ENCODE measurements around the gene SLC16A6. TPM values are rescaled to one million over a fixed set of nuclear protein-coding genes. Genes with fewer than 3 reads are reported as not detected.
"Not testable (repeated sequence)": the region's sequence is repeated elsewhere in the genome, so short reads cannot be mapped to it uniquely, and the experiment has no call there.

The SLC16A6 gene
- total RNA-seq, 6 experiments from 2014 or later, result 0.19 to 1.2 (median 0.45) TPM

DNA sequence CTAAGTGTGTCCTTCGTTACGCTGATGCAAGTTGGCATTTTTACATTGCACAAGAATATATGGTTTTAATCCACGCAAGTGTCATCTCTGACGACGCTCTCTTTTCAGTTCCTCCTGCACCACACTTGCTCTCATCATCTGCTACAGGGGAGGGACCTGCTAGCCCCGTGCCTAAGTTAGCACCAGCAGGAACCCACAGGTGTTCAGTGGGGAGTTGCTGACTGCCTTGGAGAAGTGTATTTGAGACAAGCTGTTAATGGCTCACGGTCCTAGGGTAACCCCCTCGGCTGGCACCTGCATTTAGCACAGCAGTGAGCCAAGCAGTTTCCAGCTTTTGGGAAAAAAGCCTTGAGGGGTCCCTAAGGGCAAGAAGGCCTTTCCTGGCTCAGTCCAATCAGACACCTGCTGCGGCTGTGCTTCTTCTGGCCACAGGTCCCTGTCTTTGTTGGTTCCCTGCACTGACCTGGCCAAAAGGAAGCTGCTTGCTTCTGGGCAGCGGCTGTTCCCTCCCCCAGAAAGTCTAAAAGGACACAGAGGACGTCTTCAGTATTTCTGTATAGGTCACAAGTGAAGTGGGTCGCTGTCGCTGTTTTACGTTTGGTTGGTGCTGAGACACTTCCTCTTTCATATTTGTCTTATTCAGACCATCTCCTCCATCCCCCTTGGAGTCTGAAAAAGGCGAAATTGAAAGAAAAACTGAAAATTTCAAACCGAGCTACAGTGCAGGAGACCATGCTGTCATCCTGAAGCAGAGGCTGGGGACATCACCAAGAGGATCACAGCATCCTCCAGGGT is 53.4 kb downstream of the SLC16A6 start:
- H3K9me3 ChIP-seq; H3K4me1 ChIP-seq; H3K4me3 ChIP-seq; H3K36me3 ChIP-seq; DNase-seq; intact Hi-C loops (cut with DNase I); H3K27me3 ChIP-seq: not testable (repeated sequence)
- ATAC-seq, result peak; percentile 60 to 74 (median 72)
- WGBS (ENCODE audit: insufficient coverage, low coverage, low lambda C conversion rate, missing lambda C conversion rate), result 37% methylated on average over 15 of the region's 16 CpGs
- H3K27ac ChIP-seq, result peak overlapping the region; percentile 30 to 59 (median 48)
- TF ChIP-seq POLR2A (IDR thresholded peaks at IDR 0.05), result peak; percentile 50

DNA sequence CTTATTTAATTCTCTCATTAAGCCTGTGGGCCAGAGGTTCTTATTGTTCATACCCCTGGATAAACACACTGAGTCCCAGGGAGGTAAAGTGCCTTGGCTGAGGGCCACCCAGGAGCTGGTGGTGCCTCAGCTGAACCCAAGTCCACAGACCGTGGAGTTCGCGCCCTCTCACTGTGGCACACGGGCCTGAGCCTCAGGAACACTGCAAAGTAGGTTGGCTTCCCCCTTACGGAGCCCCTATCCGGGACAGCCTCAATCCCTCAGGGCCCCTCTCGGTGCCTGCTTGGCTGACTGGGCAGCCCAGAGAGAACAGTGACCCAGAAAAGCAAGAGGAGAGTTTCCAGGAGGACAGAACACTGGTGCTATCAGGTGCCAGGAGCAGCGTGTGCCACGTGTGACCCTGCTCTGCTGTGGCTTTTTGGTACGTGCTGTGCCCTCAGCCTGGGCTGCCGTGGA is 55.6 kb downstream of the SLC16A6 start:
- H3K27ac ChIP-seq, result peak overlapping the region in 1 of 3 donors; percentile 8
- H3K4me3 ChIP-seq; H3K4me1 ChIP-seq; intact Hi-C loops (cut with DNase I); H3K27me3 ChIP-seq; H3K36me3 ChIP-seq; DNase-seq; H3K9me3 ChIP-seq: not testable (repeated sequence)
- peak in 1 of 4 donors; percentile 37 for ATAC-seq
- WGBS (ENCODE audit: insufficient coverage, low coverage, low lambda C conversion rate, missing lambda C conversion rate), result 78% methylated on average over 9 of the region's 11 CpGs

DNA sequence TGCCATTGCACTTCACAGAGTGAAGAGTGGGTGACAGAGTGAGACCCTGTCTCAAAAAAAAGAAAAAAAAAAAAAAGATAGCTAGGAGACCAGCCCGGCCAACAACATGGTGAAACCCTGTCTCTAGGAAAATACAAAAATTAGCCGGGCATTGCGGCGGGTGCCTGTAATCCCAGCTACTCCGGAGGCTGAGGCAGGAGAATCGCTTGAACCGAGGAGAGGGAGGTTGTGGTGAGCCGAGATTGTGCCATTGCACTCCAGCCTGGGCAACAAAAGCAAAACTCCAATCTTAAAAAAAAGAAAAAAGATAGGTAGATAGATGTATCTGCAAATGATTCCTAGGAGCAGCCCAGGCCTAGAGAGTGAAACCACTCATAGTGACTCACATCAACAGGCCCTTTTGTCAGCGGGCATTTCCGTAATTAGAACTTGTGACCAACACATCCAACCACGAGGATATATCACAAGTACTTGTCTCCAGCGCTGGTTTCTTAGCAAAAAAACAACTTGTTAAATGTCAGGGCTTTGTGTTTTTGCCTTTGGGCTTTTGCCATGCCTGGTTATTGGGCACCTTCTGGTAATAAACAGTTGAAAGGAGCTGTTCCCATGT is 56.1 kb downstream of the SLC16A6 start:
- H3K4me3 ChIP-seq; H3K27ac ChIP-seq; H3K27me3 ChIP-seq; H3K9me3 ChIP-seq; intact Hi-C loops (cut with DNase I); H3K4me1 ChIP-seq; DNase-seq; H3K36me3 ChIP-seq: not testable (repeated sequence)
- peak; percentile 36 to 41 (median 38) for ATAC-seq
- 78% methylated on average over 12 of the region's 12 CpGs for WGBS (ENCODE audit: insufficient coverage, low coverage, low lambda C conversion rate, missing lambda C conversion rate)

DNA sequence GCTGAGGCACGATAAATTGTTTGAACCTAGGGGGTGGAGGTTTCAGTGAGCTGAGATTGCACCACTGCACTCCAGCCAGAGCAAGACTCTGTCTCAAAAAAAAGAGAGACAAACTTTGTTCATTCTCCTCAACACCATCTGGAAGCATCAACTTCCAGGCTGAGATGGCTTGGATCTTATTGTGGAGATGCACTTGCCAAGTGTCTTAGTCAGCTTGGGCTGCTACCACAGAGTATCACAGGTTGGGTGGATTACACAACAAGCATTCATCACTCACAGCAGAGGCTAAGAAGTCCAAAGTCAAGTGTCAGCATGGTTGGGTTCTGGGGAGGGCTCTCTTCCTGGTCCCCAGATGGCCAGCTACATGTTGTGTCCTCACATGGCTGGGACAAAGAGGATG is 58.2 kb downstream of the SLC16A6 start:
- H3K9me3 ChIP-seq; H3K27me3 ChIP-seq; H3K36me3 ChIP-seq; H3K4me1 ChIP-seq; DNase-seq; intact Hi-C loops (cut with DNase I); H3K27ac ChIP-seq; H3K4me3 ChIP-seq: not testable (repeated sequence)
- 100% methylated on average over 1 of the region's 1 CpG for WGBS (ENCODE audit: insufficient coverage, low coverage, low lambda C conversion rate, missing lambda C conversion rate)
- ATAC-seq, result peak in 2 of 4 donors; percentile 30 to 57

DNA sequence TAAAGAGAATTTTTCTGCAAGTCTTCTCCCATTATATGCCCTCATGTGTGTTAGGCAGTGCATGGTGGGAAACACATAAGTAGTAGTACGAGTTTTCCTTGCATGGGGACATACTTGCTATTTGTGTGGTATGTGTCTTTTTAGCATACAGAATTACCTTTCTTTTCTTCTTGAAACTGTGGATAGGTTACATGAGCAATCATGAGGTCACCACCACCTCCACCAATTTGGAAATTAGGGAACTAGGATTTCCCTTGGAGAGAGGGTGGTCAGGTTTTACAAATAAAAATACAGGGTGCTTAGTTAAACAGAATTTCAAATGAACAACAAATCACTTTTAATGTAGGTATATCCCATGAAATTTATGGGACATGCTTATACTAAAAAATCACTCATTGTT is 59.4 kb downstream of the SLC16A6 start:
- 93% methylated on average over 1 of the region's 1 CpG for WGBS (ENCODE audit: insufficient coverage, low coverage, low lambda C conversion rate, missing lambda C conversion rate)
- Histone ChIP-seq H3K4me1 (no peaks in the 10 kb centered on the region), H3K4me3 (no peak overlapping the region), H3K27me3 (no peaks in the 10 kb centered on the region), H3K9me3 (no peaks in the 10 kb centered on the region), H3K36me3 (no peaks in the 10 kb centered on the region), H3K27ac (no peak overlapping the region)
- intact Hi-C loops (cut with DNase I), result no loop called here
- ATAC-seq, result no peak
- no peak for DNase-seq
- no peak for TF ChIP-seq POLR2A (IDR thresholded peaks at IDR 0.05)
- TF ChIP-seq, protein P1, sequence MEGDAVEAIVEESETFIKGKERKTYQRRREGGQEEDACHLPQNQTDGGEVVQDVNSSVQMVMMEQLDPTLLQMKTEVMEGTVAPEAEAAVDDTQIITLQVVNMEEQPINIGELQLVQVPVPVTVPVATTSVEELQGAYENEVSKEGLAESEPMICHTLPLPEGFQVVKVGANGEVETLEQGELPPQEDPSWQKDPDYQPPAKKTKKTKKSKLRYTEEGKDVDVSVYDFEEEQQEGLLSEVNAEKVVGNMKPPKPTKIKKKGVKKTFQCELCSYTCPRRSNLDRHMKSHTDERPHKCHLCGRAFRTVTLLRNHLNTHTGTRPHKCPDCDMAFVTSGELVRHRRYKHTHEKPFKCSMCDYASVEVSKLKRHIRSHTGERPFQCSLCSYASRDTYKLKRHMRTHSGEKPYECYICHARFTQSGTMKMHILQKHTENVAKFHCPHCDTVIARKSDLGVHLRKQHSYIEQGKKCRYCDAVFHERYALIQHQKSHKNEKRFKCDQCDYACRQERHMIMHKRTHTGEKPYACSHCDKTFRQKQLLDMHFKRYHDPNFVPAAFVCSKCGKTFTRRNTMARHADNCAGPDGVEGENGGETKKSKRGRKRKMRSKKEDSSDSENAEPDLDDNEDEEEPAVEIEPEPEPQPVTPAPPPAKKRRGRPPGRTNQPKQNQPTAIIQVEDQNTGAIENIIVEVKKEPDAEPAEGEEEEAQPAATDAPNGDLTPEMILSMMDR (IDR thresholded peaks at IDR 0.05), result no peak

DNA sequence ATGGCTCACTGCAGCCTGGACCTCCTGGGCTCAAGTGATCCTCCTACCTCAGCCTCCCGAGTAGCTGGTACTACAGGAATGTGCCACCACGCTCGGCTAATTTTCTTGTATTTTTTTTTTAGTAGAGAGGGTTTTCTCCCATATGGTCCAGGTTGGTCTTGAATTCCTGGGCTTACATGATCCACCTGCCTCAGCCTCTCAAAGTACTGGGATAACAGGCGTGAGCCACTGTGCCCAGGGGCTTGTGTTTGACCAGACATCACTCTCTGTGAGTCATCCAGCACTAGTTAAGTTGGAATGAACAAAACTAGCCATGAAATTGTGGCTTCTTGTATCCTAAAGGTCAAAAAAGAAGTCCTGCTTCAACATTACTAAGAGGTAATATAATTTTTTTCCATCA is 59.8 kb downstream of the SLC16A6 start:
- ATAC-seq; H3K9me3 ChIP-seq; H3K4me3 ChIP-seq; intact Hi-C loops (cut with DNase I); H3K27ac ChIP-seq; H3K4me1 ChIP-seq; H3K27me3 ChIP-seq; H3K36me3 ChIP-seq; DNase-seq: not testable (repeated sequence)
- WGBS (ENCODE audit: insufficient coverage, low coverage, low lambda C conversion rate, missing lambda C conversion rate), result 93% methylated on average over 3 of the region's 4 CpGs

DNA sequence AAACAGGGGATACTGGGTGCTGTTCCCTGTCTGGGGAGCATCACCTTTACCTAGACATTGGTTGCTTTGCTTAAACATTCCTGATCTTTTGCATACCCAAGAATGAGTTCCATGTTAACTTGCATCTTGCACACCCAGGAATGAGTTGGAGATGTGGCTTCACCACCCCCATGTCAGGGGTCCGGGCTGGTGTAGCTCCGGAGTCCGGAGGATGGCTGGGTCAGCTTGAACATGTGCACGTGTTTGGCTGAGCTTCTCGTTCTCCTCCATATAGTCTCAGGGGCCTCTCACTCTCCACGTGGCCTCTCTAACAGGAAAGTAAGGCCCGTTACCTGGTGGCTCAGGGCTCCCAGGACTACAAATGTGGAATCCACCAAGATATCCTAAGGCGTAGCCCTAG is 61.3 kb downstream of the SLC16A6 start:
- no peaks in the 10 kb centered on the region for H3K4me1 ChIP-seq
- TF ChIP-seq, protein P1 (IDR thresholded peaks at IDR 0.05), result no peak
- TF ChIP-seq POLR2A (IDR thresholded peaks at IDR 0.05), result no peak
- no peak overlapping the region for H3K4me3 ChIP-seq
- H3K36me3 ChIP-seq, result no peaks in the 10 kb centered on the region
- WGBS (ENCODE audit: insufficient coverage, low coverage, low lambda C conversion rate, missing lambda C conversion rate), result 84% methylated on average over 6 of the region's 8 CpGs
- intact Hi-C loops (cut with DNase I), result no loop called here
- no peaks in the 10 kb centered on the region for H3K9me3 ChIP-seq
- no peak overlapping the region for H3K27ac ChIP-seq
- H3K27me3 ChIP-seq, result no peaks in the 10 kb centered on the region
- no peak for DNase-seq
- no peak for ATAC-seq
